Ecto neural progenitor cell (in vitro differentiated cells): ENCODE results near the gene RAPGEF4.

Experiments
- DNase-seq: peaks from one replicate; pipeline ENCODE4 v3.0.0-alpha.2; 2018; ENCODE audit warnings: low spot score

RAPGEF4 gene

DNA sequence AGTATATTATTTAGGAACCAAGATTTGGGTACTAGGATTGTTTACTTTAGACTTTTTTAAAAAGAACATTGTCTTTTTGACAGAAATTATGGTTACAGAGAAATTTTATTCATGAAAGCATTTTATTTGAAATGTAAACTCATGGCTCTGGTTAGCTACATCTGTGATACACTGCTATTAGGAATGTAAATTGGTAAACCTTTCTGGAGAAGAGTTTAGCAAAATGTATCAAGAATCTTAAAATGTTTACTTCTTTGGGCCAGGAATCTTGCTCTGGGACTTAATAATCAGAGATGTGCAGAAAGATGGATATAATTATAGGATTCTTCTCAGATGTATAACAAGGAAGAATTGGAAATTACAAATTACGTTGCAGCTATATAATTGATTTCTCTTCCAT, 359.7 kb downstream of the RAPGEF4 start:
- no peak for DNase-seq

DNA sequence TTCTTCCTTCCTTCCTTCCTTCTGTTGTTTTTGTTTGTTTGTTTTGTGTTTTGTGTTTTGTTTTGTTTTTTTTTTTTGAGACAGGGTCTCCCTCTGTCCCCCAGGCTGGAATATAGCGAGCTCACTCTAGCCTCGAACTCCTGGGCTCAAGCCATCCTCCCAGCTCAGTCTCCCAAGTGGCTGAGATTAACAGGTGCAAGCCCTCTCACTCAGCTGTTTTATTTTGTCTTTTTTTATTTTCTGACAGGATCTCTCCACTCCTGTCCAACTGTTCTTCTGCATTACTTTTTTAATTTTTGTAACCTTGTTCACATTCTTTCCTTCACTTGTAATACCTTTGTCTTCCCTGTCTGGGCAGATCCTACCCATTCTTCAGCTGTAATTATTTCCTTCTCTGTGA, 363.6 kb downstream of the RAPGEF4 start:
- DNase-seq: no peak

DNA sequence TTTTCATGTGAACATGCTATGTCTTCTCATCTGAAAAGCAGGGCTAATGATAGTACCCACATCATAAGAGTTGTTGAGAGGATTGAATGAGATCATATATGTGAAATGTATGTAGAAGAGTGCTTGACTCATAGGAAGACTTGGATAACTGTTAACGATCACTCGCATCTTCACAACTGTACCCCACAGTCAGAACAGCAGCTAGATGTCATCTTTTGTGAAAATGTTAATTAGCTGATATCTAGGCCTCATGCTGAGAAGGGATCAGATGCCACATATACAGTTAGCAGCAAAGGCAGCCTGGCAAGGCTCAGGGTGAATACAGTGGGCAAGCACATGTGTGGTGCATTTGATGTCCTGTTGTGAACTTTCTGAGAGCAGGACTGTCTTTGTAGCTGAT, 364.2 kb downstream of the RAPGEF4 start:
- no peak for DNase-seq

DNA sequence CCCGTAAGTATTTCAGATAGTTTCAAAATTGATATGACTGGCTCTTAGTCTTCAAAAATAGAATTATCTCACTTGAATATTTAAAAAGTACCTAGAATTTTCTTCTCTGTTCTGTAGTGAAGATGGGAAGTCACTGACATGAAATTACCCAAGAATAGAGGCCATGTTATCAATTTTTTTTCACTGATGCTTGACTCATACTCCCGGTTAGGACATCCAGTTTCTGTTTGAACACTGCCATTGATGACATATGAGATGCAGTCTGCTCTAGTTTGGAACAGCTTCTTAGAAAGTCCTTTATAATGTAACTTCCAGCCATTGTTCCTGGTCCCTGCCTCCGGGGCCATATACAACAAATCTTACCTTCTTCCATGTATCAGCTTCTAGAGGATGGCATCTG, 366.0 kb downstream of the RAPGEF4 start:
- DNase-seq: no peak
